Ishikawa (cell line): ENCODE measurements around the gene ESPN.

Experiments
- CEBPB ChIP-seq: IDR thresholded peaks from 2 replicates; pipeline ENCODE4 v1.6.1; 2012
- CREB1 ChIP-seq: IDR thresholded peaks from 2 replicates; pipeline ENCODE4 v1.6.1; 2012; ENCODE audit warnings: low read depth
- EGR1 ChIP-seq: IDR thresholded peaks from 2 replicates; pipeline ENCODE4 v1.6.1; 2012
- EP300 ChIP-seq: IDR thresholded peaks from 2 replicates; pipeline ENCODE4 v1.6.1; 2012; ENCODE audit warnings: borderline replicate concordance
- FOXM1 ChIP-seq: IDR thresholded peaks from 2 replicates; pipeline ENCODE4 v1.6.1; 2012; ENCODE audit warnings: low read depth, borderline replicate concordance
- MAX ChIP-seq: IDR thresholded peaks from 2 replicates; pipeline ENCODE4 v1.6.1; 2012
- NFIC ChIP-seq: IDR thresholded peaks from 2 replicates; pipeline ENCODE4 v1.6.1; 2012
- RAD21 ChIP-seq: IDR thresholded peaks from 2 replicates; pipeline ENCODE4 v1.6.1; 2012; ENCODE audit warnings: low read depth
- REST ChIP-seq: IDR thresholded peaks from 2 replicates; pipeline ENCODE4 v1.6.1; 2012; ENCODE audit warnings: low read depth, mild to moderate bottlenecking
- TAF1 ChIP-seq: IDR thresholded peaks from 2 replicates; pipeline ENCODE4 v1.6.1; 2012; ENCODE audit warnings: low read depth, mild to moderate bottlenecking
- TCF12 ChIP-seq: IDR thresholded peaks from 2 replicates; pipeline ENCODE4 v1.6.1; 2012; ENCODE audit warnings: low read depth
- TEAD4 ChIP-seq: IDR thresholded peaks from 2 replicates; pipeline ENCODE4 v1.6.1; 2012
- USF1 ChIP-seq: IDR thresholded peaks from 2 replicates; pipeline ENCODE4 v1.6.1; 2012
- YY1 ChIP-seq: IDR thresholded peaks from 2 replicates; pipeline ENCODE4 v1.6.1; 2012; ENCODE audit warnings: low read depth
- ZBTB7A ChIP-seq: IDR thresholded peaks from 2 replicates; pipeline ENCODE4 v1.6.1; 2012; ENCODE audit warnings: low read depth

The ESPN gene

GRCh38 chr1:6419804-6420453 lies 4.6 kb upstream of the ESPN start, which contains the start of gene HES2:
TSS of gene HES2 (minus strand) at chr1:6419919. CDS start at chr1:6419820, 99 bp downstream.
- TF ChIP-seq ZBTB7A (peak; percentile 94), RAD21 (no peak), CREB1 (no peak), REST (no peak), USF1 (no peak), MAX (peak; percentile 52; the same call in 1 of the 2 replicates), TEAD4 (no peak; the same call in 1 of the 2 replicates), TAF1 (0 out of 2 replicates have a peak, but pooled peaks have one; percentile 8), YY1 (no peak), NFIC (no peak; the same call in none of the 2 replicates), CEBPB (no peak), TCF12 (peak; percentile 89), FOXM1 (peak; percentile 43), EP300 (peak; percentile 78), EGR1 (no peak)

GRCh38 chr1:6420454-6421042 lies 4.0 kb upstream of the ESPN start:
- TF ChIP-seq MAX (0 out of 2 replicates have a peak, but pooled peaks have one; percentile 13), RAD21 (no peak), REST (peak; percentile 77)

GRCh38 chr1:6421266-6421665 lies 3.3 kb upstream of the ESPN start:
- no peak for TF ChIP-seq TCF12
- TF ChIP-seq MAX, result 0 out of 2 replicates have a peak, but pooled peaks have one; percentile 5
- TF ChIP-seq TEAD4, result no peak
- no peak for TF ChIP-seq FOXM1

- TF ChIP-seq EGR1, result 0 out of 2 replicates have a peak, but pooled peaks have one; percentile 10
- peak; percentile 99 for TF ChIP-seq EP300
- TF ChIP-seq USF1, result no peak; the same call in 1 of the 2 replicates
- 0 out of 2 replicates have a peak, but pooled peaks have one; percentile 43 for TF ChIP-seq TAF1
- peak; percentile 98 for TF ChIP-seq TEAD4
- peak; percentile 57 for TF ChIP-seq MAX
- 0 out of 2 replicates have a peak, but pooled peaks have one; percentile 7 for TF ChIP-seq CEBPB
- TF ChIP-seq RAD21, result peak; percentile 74
- TF ChIP-seq NFIC, result peak; percentile 98
- TF ChIP-seq CREB1, result no peak
- TF ChIP-seq FOXM1, result peak; percentile 91
- TF ChIP-seq TCF12, result peak; percentile 98
- no peak for TF ChIP-seq REST
- TF ChIP-seq ZBTB7A, result peak; percentile 77
- TF ChIP-seq YY1, result peak; percentile 64
Measured at GRCh38 chr1:6423321-6423999, 1.1 kb upstream of the ESPN start.
